Stomach smooth muscle (tissue), 2 donors: ENCODE results near the gene LAMTOR5.

Experiments
- H3K27ac ChIP-seq: one replicate; pipeline ENCODE4 v1.7.0; 2013; ENCODE audit warnings: mild to moderate bottlenecking, low read length, inconsistent platforms
- H3K27me3 ChIP-seq, 2 donors: one replicate each; pipeline ENCODE4 v1.7.0; 2013; ENCODE audit warnings: low read length in 2 of 2; ENCODE audit not compliant: insufficient read depth in 2 of 2, control insufficient read depth in 1 of 2
- H3K36me3 ChIP-seq, 2 donors: one replicate each; pipeline ENCODE4 v1.7.0; 2013; ENCODE audit warnings: low read length in 2 of 2; ENCODE audit not compliant: control insufficient read depth in 2 of 2, insufficient read depth in 2 of 2
- H3K4me1 ChIP-seq: one replicate; pipeline ENCODE4 v1.7.0; 2013; ENCODE audit warnings: low read length; ENCODE audit not compliant: control insufficient read depth, insufficient read depth
- H3K4me3 ChIP-seq, 2 donors: one replicate each; pipeline ENCODE4 v1.7.0; 2013; ENCODE audit warnings: low read length in 2 of 2
- H3K9ac ChIP-seq, 2 donors: one replicate each; pipeline ENCODE4 v1.7.0; 2013; ENCODE audit warnings: low read length in 2 of 2, mild to moderate bottlenecking in 1 of 2
- H3K9me3 ChIP-seq, 2 donors: one replicate each; pipeline ENCODE4 v1.7.0; 2013; ENCODE audit warnings: low read length in 2 of 2; ENCODE audit not compliant: control insufficient read depth in 2 of 2
- donor health status: healthy.
- donor health status: Pancreatic carcinoma.

Gene LAMTOR5

DNA sequence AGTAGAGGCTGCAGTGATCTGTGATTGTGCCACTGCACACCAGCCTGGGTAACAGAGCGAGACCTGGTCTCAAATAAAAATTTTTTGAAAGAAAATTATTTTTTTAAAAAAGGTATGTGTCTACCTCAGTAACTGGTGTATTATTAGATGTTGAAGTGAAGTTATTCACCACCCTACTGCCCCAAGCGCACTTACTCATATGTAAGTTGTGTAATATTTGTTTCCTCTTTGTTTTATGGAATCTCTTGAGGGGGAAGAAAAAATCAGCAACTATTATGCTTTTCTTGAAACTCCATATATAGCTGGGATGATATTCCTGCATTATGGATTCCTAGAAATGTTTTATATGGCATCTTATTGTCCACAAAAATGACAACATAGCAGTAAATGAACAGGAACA, 47.1 kb downstream of the LAMTOR5 start:
- Histone ChIP-seq H3K4me1 (no peaks in the 10 kb centered on the region), H3K9me3 (no peaks in the 10 kb centered on the region), H3K27ac (no peak overlapping the region), H3K27me3 (no peaks in the 10 kb centered on the region), H3K36me3 (peaks cover 3 to 4% of the 10 kb centered on the region in 2 donors), H3K9ac (no peak overlapping the region), H3K4me3 (no peak overlapping the region)

DNA sequence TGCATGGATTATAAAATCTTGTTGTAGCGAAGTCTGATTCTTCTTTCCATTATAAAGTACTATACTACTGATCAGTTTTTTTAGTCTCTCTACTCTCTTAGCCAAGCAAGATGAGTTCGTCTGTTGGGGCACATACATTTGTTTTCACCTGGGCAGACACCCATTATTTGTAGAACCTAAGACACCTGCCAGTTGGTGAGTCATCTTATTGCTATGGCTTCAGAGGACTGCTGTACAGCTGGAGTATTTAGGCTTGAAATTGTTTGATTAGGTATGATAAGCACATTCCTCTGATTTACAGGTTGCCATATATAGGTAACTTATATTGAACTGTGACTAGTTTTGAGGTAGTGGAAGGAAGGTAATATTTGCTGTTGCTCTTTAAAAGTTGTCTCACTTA, 51.1 kb downstream of the LAMTOR5 start:
- H3K4me1 ChIP-seq, result no peaks in the 10 kb centered on the region
- no peaks in the 10 kb centered on the region for H3K9me3 ChIP-seq
- H3K36me3 ChIP-seq, result peaks cover 0 to 4% of the 10 kb centered on the region in 2 donors
- no peak overlapping the region for H3K9ac ChIP-seq
- no peaks in the 10 kb centered on the region for H3K27me3 ChIP-seq
- H3K27ac ChIP-seq, result no peak overlapping the region
- H3K4me3 ChIP-seq, result no peak overlapping the region

DNA sequence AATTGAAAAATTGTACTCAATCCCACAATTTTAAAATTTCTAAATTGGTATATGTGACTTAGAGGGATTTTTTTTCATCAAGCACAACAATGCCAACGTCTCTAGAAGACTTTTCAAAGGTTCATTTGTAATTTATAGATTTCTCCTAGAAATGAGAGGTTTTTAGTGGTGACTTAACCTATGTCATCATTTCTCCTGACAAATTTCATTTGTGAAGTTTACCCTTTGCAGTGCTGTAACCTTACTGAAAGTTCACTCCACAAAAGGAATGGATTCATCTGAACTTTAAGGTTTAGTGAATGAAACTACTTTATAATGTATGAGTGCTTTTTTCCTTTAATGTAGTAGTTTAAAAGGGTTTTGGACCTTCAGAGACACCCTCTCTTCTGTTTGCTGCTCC, 52.2 kb downstream of the LAMTOR5 start:
- peaks cover 0 to 4% of the 10 kb centered on the region in 2 donors for H3K36me3 ChIP-seq
- H3K27me3 ChIP-seq, result no peaks in the 10 kb centered on the region
- H3K27ac ChIP-seq, result no peak overlapping the region
- H3K4me1 ChIP-seq, result peaks cover 3% of the 10 kb centered on the region
- no peak overlapping the region for H3K4me3 ChIP-seq
- H3K9me3 ChIP-seq, result no peaks in the 10 kb centered on the region
- H3K9ac ChIP-seq, result no peak overlapping the region
